Skeletal muscle tissue (tissue), 2 donors: ENCODE measurements around the gene ATP6V0C. TPM values are rescaled to one million over a fixed set of nuclear protein-coding genes. Genes with fewer than 3 reads are reported as not detected.

Experiments used
- small RNA-seq: library from RNA; depleted of rRNA; stranded (forward); fragments of <200 nt; gene quantifications from one replicate; pipeline ENCODE3, GENCODE V24; 2014
- total RNA-seq: library from RNA; depleted of rRNA; stranded (reverse); fragments of >200 nt; gene quantifications from one replicate; pipeline ENCODE4 v1.2.3, GENCODE V29; 2014

ATP6V0C gene
- total RNA-seq, 1 donor from 2014 or later: 12.0 TPM

Small RNA genes lying within 50 kb of the gene (small RNA-seq; reads per million reads assigned to genes)
- gene AC093525.1 (not detected), gene MIR3178 (0.12 reads per million), gene MIR6768 (not detected)

Other genes with a start within 250 kb of the ATP6V0C start
- 42.3 TPM for gene RNPS1, start 245.8 kb upstream of the ATP6V0C start, total RNA-seq
- gene ABCA3, start 173.2 kb upstream of the ATP6V0C start, total RNA-seq: 8.4 TPM
- 6.8 TPM for gene CCNF, start 84.5 kb upstream of the ATP6V0C start, total RNA-seq
- 2.6 TPM for gene TEDC2, start 53.8 kb upstream of the ATP6V0C start, total RNA-seq
- 5.2 TPM for gene NTN3, start 42.7 kb upstream of the ATP6V0C start, total RNA-seq
- 7.8 TPM for gene TBC1D24, start 38.8 kb upstream of the ATP6V0C start, total RNA-seq
- 7.3 TPM for gene AMDHD2, start 6.4 kb downstream of the ATP6V0C start, total RNA-seq
- gene CEMP1, start 17.5 kb downstream of the ATP6V0C start, total RNA-seq: not detected
- gene PDPK1, start 24.1 kb downstream of the ATP6V0C start, total RNA-seq: 18.3 TPM
- gene KCTD5, start 168.6 kb downstream of the ATP6V0C start, total RNA-seq: 13.6 TPM
- gene PRSS27, start 206.3 kb downstream of the ATP6V0C start, total RNA-seq: not detected
- 70.5 TPM for gene SRRM2, start 238.7 kb downstream of the ATP6V0C start, total RNA-seq